Nephron (organoid): ENCODE data around the gene PFDN1.

Experiments used
- H3K27ac Mint-ChIP-seq, 3 experiments: 2 replicates each; pipeline ENCODE4 v1.8.0; 2020; ENCODE audit warnings: mixed read lengths in 3 of 3, mild to moderate bottlenecking in 2 of 3, moderate library complexity in 1 of 3
- H3K27me3 Mint-ChIP-seq: 2 replicates; pipeline ENCODE4 v1.8.0; 2021; ENCODE audit warnings: low read depth, mild to moderate bottlenecking, moderate library complexity, mixed read lengths
- H3K36me3 Mint-ChIP-seq: 2 replicates; pipeline ENCODE4 v1.8.0; 2020; ENCODE audit warnings: low read depth, mixed read lengths
- H3K4me1 Mint-ChIP-seq: 2 replicates; pipeline ENCODE4 v1.8.0; 2020; ENCODE audit warnings: mixed read lengths
- H3K4me3 Mint-ChIP-seq, 3 experiments: 2 replicates each; pipeline ENCODE4 v1.8.0; 2020; ENCODE audit warnings: mild to moderate bottlenecking in 3 of 3, mixed read lengths in 3 of 3, moderate library complexity in 2 of 3
- H3K9me3 Mint-ChIP-seq: 2 replicates; pipeline ENCODE4 v1.8.0; 2020; ENCODE audit warnings: mixed read lengths
- TF ChIP-seq, protein P1 (sequence below), 3 experiments: fragments of 200-600 bp; sonication (generic); IDR thresholded peaks; one replicate each; pipeline ENCODE4 v1.5.0; 2021; ENCODE audit warnings: antibody characterized with exemption in 3 of 3; ENCODE audit not compliant: unreplicated experiment in 3 of 3

Gene PFDN1

GRCh38 chr5:140310434-140310833, 7.5 kb upstream of the PFDN1 start:
- TF ChIP-seq, protein P1, sequence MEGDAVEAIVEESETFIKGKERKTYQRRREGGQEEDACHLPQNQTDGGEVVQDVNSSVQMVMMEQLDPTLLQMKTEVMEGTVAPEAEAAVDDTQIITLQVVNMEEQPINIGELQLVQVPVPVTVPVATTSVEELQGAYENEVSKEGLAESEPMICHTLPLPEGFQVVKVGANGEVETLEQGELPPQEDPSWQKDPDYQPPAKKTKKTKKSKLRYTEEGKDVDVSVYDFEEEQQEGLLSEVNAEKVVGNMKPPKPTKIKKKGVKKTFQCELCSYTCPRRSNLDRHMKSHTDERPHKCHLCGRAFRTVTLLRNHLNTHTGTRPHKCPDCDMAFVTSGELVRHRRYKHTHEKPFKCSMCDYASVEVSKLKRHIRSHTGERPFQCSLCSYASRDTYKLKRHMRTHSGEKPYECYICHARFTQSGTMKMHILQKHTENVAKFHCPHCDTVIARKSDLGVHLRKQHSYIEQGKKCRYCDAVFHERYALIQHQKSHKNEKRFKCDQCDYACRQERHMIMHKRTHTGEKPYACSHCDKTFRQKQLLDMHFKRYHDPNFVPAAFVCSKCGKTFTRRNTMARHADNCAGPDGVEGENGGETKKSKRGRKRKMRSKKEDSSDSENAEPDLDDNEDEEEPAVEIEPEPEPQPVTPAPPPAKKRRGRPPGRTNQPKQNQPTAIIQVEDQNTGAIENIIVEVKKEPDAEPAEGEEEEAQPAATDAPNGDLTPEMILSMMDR (IDR thresholded peaks at IDR 0.05; ENCODE audit: unreplicated experiment in 3 of 3) = no peak
- Mint-ChIP-seq H3K4me3 (no peak overlapping the region), H3K9me3 (no peaks in the 10 kb centered on the region), H3K27ac (no peak overlapping the region), H3K36me3 (no peaks in the 10 kb centered on the region), H3K4me1 (peaks cover 27% of the 10 kb centered on the region), H3K27me3 (peaks cover 11% of the 10 kb centered on the region)

DNA sequence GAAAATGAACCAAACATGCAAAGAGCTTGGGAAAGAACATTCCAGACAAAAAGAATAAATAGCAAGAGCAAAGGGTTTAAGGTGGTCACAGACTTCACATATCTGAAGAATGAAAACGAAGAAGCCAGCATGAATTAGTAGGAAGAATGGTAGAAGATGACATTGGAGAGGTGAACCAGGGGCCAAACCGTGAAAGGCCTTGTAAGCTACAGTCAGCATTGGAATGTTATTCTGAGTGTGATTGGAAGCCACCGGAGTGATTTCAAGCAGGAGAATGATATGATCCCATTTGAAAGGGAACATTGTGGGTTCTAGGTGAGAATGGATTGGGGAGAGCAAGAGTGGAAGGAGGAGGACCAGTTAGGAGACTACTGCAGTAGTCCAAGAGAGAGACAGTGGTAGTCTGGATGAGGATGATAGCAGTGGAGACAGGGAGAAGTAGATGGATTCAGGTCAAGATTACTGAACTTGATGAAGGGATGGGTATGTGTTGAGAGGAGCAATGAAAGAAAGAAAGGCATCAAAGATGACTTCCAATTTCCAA, 6.9 kb upstream of the PFDN1 start:
- H3K4me3 Mint-ChIP-seq = no peak overlapping the region
- H3K27ac Mint-ChIP-seq = no peak overlapping the region
- H3K27me3 Mint-ChIP-seq = peaks cover 11% of the 10 kb centered on the region
- TF ChIP-seq, protein P1 (IDR thresholded peaks at IDR 0.05; ENCODE audit: unreplicated experiment in 3 of 3) = no peak
- no peaks in the 10 kb centered on the region for H3K9me3 Mint-ChIP-seq
- H3K36me3 Mint-ChIP-seq = no peaks in the 10 kb centered on the region
- peaks cover 27% of the 10 kb centered on the region for H3K4me1 Mint-ChIP-seq

- Mint-ChIP-seq H3K27me3 (peaks cover 7% of the 10 kb centered on the region), H3K4me3 (peak overlapping the region; percentile 12 to 48 (median 43)), H3K36me3 (peaks cover under 1% of the 10 kb centered on the region), H3K9me3 (no peaks in the 10 kb centered on the region), H3K4me1 (peaks cover 33% of the 10 kb centered on the region), H3K27ac (no peak overlapping the region)
- TF ChIP-seq, protein P1 (IDR thresholded peaks at IDR 0.05; ENCODE audit: unreplicated experiment in 3 of 3) = no peak
These were observed 2.6 kb upstream of the PFDN1 start for GRCh38 chr5:140305471-140305870.

DNA sequence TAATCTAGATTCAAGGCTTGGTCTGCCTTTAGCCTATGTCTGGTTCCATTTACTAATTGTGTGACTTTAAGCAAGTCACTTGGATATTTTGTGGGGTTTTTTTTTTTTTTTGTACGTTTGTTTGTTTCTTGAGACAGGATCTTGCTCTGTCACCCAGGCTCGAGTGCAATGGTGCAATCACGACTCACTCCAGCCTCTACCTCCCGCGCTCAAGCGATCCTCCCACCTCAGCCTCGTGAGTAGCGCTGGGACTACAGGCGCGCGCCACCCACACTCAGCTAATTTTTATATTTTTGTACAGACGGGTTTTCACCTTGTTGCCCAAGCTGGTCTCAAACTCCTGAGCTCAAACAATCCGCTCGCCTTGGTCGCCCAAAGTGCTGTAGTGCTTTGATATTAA, 1.1 kb upstream of the PFDN1 start:
- peaks cover 7% of the 10 kb centered on the region for H3K27me3 Mint-ChIP-seq

DNA sequence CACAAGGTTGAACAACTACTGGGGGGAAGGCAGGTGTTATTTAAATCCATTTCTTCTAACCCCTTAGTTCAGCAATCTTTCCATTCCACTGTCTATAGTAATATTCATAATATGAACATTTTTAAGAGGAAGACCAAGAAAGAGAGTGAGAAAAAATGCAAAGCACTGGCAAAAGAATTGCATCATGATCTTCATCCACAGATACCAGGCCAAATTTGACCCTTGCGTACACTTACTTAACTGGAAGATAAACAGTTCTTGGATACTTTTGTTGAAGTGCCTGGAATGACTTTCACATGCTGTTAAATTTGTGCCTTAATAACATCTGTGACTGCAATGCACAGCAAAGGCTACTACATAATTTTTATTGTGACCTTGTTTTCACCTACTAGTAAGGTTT, 1.8 kb downstream of the PFDN1 start:
- peak overlapping the region; percentile 97 to 99 (median 97) for H3K4me3 Mint-ChIP-seq
- H3K27ac Mint-ChIP-seq = no peak overlapping the region
- no peaks in the 10 kb centered on the region for H3K9me3 Mint-ChIP-seq
- H3K4me1 Mint-ChIP-seq = peaks cover 52% of the 10 kb centered on the region
- H3K27me3 Mint-ChIP-seq = peaks cover 6% of the 10 kb centered on the region
- TF ChIP-seq, protein P1 (IDR thresholded peaks at IDR 0.05; ENCODE audit: unreplicated experiment in 3 of 3) = no peak
- H3K36me3 Mint-ChIP-seq = peaks cover 21% of the 10 kb centered on the region

More for the DNA sequence above, 1.1 kb upstream of the PFDN1 start:
- H3K4me3 Mint-ChIP-seq = peak overlapping the region; percentile 61 to 68 (median 63)
- no peaks in the 10 kb centered on the region for H3K9me3 Mint-ChIP-seq
- TF ChIP-seq, protein P1 (IDR thresholded peaks at IDR 0.05; ENCODE audit: unreplicated experiment in 3 of 3) = no peak
- no peak overlapping the region for H3K27ac Mint-ChIP-seq
- H3K36me3 Mint-ChIP-seq = peaks cover 9% of the 10 kb centered on the region
- peaks cover 28% of the 10 kb centered on the region for H3K4me1 Mint-ChIP-seq

GRCh38 chr5:140299056-140299455, 3.8 kb downstream of the PFDN1 start:
- Mint-ChIP-seq H3K36me3 (peaks cover 21% of the 10 kb centered on the region), H3K4me1 (peaks cover 66% of the 10 kb centered on the region), H3K27me3 (no peaks in the 10 kb centered on the region), H3K9me3 (no peaks in the 10 kb centered on the region), H3K4me3 (peak overlapping the region; percentile 31 to 59 (median 56)), H3K27ac (no peak overlapping the region)
- TF ChIP-seq, protein P1 (IDR thresholded peaks at IDR 0.05; ENCODE audit: unreplicated experiment in 3 of 3) = no peak
